Ammon's horn (tissue), 1 donor: ENCODE data around the gene COX14.
"Not testable (repeated sequence)": the region's sequence is repeated elsewhere in the genome, so short reads cannot be mapped to it uniquely, and the experiment has no call there.

Source experiments
- DNase-seq: peaks from one replicate; pipeline ENCODE4 v3.0.0-alpha.2; 2016; ENCODE audit warnings: low spot score

Gene COX14

DNA sequence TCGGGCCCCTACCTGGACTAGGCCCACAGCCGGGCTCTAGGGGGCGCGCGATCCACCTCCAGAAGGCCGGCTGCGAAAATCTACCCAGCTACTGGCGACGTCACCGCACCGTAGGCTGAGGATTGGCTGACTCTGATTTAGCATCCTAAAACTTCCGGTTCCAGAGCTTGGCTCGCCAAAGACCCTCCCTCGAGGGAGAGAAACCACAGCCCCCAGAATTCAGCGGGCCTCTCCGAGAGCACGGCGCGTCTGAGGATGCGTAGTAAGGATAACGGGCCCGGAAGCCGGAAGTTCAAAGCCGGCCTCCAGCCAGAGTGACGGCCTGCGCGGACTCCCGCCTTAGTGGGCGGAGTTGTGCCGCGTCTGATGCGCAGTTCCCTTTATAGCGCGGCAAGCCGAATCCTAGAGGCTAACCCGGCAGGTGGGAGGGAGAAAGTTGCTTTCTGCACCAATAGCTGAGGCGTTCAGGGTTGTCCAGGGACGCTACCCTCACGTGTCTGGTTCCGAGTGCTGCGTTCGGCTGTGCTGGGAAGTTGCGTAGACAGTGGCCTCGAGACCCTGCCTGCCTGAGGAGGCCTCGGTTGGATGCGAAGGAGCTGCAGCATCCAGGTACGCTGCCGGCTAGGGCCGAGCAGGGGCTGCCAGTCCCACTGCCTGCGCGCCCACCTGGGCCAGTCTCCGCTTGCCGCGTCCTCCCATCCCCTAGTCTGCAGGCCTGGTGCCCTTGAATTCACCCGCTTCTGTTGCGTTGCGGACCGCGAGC lies at the start of gene COX14:
Gene COX14, plus strand, starts transcription at position 544 of the 763 bp plus-strand sequence. CDS start 7,808 bp downstream, outside the sequence.
- peak; percentile 99 for DNase-seq

DNA sequence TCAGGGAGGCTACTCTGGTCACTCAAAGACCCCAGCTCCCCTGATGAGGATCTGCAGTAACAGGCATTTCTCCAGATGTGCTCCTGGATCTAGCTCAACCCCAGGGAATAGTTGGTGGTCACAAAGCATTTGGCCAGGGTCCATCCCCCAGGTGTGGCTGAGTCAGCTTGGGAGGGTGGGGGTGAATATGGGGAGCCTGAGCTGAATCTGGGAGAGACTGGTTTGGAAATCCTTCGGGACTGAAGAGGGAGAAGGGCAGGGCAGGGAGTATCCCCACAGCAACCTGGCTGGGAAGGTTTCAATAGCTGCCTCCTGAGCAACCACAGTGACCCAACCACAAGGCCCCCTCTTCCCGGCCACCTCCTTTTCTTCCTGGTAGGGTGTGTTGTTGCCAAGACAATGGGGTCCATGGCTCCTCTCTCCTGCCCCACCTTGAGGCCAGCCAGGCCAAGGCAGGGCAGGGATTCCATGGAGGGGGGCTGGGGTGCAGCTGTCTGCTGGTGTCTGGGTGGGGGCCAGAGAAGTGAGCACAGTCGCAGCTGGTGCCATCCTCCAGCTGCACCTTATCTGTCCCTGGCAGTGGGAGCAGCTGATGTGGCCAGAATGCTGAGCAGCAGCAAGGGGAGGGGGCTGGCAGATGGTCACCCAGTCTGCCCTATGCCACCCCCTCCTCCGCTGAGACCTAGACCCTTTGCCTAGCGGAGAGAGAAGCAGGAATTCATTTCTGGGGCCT lies 49.1 kb upstream of the COX14 start:
- peak; percentile 75 for DNase-seq

DNA sequence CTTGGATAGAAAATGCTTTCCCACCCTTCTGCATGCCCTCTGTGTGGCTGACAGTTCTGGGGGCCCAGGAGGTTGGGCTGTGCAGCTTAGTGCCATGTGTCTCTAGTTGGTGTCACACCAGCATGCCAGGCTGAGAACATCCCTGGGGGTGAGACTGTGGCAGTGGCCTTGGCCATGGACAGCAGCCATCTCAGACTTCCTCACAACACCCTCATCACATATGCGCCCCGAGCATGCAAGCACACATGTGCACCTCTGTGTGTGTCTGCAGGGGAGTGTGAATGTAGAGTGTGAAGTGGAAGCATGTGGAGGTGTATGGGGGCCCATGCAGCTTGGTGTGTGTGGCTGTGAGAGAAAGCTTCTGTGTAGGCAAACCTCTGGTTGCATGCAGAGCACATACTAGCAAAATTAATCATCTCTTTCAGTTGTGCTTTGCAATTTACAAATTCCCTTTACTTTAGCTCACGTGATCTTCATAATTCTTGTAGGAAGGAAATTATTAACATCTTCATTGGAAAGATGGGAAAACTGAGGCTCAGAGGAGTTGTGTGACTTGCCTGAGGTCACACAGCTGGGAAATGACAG lies 46.2 kb upstream of the COX14 start:
- DNase-seq = no peak

DNA sequence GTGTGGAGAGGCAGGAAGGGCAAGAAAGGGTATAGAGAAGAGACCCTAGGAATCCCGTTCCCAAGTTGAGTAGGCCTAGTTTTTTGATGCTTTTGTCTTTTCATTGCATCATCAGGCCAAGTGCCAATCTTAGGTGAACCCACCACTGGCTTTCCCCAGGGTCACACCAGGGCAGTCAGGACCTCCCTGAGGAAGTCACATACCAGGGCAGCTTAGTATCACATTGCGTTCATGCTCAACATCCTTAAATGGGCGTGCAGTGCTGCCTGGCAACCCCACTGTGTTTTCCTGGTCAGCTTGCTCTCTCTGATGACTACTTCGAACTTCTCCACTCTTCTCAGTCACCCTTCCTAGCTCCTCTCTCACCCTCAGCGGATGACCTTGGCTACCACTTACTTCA lies 45.6 kb upstream of the COX14 start:
- no peak for DNase-seq

DNA sequence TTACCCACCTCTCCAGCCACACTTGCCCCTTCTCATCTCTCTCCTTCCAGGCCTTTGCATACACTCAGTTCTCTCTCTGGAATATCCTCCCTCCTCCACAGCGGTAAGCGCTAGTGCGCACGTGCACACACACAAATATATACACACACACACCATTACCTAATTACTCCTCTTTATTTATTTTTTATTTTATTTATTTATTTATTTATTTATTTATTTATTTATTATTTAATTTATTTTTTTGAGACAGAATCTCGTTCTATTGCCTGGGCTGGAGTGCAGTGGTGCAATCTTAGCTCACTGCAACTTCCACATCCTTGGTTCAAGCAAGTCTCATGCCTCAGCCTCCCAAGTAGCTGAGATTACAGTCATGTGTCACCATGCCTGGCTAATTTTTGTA lies 43.0 kb upstream of the COX14 start:
- no peak for DNase-seq

DNA sequence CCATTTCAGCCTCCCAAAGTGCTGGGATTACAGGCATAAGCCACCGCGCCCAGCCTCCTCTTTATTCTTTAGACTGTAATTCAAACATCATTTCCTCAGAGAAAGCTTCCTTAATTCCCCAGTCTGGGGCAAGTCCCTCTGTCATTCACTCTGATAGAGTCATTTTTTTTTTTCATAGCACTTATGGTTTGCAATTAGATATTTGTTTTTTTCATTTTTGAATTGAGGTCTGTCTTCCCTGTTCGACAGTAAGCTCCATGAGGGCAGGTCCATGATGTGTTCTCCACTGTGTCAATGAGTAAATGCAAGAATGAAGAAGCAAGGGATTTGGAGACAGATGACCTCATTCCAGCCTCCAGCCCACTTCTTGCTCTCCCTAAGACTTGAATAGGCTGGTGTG lies 42.5 kb upstream of the COX14 start:
- no peak for DNase-seq

DNA sequence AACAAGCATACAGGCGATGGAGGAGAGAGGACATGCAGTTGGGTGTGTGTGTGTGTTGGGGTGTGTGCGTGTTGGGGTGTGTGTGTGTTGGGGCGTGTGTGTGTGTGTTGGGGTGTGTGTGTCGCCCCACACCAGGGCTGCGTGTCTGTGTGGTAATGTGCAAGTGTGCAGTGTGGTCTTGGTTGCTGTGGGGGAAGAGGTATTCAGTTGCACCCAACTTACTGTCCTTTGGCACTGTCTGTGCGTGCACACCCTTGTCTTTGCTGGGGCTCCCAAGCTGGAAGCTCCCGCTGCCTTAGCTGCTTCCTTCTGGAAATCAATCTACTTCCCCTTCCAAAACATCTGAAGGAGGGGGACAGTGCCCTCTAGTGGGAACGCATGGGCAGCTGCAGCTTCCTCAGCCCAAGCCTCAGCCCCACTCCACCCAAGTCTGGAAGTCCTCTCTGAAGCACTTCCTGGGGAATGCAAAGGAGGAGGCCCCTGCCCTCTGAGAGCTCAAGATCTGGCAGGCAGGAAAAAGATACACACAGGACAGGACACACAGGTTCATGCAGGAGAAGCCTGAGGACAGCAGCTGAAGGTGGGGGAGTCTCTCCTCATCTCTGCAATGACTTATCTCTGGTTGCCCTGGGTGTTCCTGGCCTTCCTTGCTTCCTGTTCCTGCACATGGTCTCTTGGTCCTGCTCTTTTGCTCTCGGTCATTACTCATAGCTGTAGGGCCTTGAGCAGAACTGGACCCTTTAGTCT lies 41.5 kb upstream of the COX14 start:
- DNase-seq = peak; percentile 91

DNA sequence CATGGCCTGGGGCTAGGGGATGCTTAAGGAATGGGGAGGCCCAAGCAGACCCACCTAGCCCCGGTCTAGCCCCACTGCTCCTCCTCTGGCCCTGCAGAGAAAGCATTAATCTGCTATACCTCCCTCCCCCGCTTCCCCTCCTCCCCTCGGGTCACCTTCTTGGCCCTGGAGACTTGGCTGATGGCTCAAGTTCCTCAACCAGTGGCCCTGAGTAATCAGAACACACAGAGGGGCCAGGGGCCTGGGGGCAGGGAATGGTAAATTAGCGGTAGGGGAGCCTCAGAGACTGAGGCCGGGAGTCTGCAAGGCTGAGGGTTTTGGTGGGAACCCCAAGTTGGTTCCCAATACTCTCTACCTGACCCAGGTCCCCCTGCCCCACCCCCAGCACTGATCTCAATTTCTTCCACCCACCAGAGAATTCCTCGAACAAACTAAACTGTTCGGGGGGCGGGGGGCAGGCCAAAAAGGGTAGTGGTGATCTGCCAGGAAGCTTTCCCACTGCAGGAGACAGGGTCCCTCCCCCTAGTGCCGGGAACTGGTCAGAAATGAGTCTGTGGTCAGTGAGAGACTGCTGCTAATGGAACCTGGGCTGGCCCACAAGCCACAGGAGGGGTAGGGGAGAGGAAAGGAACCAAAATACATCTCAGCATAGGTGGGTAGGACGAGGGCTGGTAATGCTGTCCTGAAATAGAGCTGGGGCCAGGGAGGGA lies 39.7 kb upstream of the COX14 start:
- DNase-seq = no peak

DNA sequence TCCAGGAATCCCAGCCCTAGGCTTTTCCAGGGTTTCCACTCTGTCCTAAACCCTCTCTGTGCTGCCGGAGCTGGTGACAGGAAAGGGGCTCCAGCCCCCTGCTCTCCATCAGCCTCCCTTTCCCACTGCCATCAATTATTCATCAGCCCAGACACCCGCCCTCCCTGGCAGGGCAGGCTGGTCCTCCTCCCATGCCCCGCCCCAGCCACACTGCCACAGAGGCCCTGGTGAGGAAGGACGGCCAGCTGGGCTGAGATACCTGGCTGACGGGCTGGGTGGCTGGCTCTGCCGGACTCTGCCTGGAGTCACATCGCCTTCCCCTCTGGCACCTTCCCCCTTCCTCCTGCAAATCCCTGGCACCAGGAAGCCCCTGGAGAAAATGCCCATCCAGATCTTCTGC lies 38.8 kb upstream of the COX14 start:
- no peak for DNase-seq

DNA sequence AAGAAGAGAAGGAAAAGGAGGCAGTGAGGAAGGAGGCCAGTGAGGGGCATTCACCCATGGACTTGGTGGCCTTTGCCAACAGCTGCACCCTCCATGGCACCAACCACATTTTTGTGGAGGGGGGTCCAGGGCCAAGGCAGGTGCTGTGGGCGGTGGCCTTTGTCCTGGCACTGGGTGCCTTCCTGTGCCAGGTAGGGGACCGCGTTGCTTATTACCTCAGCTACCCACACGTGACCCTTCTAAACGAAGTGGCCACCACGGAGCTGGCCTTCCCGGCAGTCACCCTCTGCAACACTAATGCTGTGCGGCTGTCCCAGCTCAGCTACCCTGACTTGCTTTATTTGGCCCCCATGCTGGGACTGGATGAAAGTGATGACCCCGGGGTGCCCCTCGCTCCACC lies 38.3 kb upstream of the COX14 start:
- no peak for DNase-seq

DNA sequence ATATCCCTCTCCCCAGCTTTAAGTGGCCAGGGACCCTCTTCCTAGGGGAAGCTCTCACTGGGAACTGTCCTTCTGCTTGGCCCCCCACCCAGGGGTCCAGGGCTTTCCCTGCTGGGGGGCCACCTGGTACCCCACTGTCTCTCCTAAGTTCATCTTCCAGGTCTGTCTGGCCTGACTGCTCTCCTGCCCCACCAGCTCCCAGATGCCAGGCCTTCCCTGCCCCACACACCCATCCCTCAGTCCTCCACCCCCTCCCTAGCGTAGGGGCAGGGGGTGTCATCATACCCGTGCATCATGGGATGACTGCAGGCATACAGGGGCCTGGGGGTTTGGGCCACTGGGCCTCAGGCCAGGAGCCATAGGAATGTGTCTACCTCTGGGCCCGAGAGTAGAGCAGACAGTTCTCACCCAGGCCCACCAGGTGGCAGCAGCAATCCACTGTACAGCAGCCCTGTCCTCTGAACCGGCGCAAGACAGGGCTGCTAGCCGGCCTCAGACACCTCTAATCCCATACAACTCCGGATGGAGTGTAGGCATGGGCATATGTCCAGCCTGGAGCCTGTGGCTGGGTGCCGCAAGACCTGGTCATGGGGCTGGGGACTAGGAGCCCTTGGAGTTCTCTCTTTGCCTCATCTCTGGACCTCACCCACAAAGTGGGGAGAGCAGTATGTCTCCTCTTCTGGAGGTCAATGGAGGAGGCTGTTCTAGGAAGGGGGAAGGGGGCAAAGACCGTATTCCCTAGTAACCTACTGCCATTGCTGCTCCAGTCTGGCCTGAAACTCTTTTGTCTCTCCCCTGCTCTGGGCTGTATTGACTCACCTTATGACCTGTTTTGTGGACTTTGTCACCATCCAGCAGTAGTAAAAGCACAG lies 36.9 kb upstream of the COX14 start:
- DNase-seq = peak; percentile 91

DNA sequence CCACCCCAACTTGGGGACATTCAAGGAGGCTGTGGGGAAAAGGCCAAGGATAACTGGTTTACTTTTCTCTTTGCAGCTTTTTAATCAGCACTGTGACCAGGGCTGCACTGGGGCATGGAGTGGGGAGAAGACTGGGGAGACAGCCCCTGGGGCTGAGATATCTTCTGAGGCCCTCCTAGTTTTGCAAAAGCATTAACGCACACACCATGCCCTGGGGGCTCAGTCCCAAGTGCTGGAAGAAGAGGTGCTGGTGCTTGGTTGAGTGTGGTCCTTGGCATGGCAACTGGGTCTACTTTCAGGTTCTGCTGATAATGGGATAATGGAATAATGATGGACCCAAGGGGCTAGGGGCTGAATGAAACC lies 36.2 kb upstream of the COX14 start:
- no peak for DNase-seq

DNA sequence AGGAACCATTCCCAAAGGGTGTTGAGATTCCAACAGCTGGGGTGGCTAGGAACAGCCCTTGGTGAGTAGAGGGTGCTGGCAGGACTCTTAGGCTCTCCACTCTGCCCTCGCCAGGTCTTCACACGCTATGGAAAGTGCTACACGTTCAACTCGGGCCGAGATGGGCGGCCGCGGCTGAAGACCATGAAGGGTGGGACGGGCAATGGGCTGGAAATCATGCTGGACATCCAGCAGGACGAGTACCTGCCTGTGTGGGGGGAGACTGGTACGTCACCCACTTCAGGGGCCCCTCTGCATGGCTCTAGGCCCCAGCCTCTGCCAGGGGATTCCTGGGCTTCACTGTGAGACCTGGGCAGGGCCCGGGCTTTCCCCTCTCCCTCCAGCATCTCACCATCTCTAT lies 34.9 kb upstream of the COX14 start:
- DNase-seq = no peak

DNA sequence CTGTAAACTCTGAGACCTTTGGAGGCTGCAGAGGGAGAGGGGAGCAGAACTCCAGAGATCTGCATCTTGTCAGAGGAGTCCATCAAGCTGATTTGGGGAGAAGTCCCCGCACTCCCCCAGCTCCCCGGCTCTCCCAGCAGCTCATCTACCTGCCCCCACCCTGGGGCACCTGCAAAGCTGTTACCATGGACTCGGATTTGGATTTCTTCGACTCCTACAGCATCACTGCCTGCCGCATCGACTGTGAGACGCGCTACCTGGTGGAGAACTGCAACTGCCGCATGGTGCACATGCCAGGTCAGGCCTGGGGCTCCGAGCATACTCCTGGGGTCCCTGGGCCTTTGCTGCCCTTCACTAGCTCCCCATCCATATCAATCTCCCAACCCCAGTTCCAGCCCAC lies 33.8 kb upstream of the COX14 start:
- DNase-seq = no peak

DNA sequence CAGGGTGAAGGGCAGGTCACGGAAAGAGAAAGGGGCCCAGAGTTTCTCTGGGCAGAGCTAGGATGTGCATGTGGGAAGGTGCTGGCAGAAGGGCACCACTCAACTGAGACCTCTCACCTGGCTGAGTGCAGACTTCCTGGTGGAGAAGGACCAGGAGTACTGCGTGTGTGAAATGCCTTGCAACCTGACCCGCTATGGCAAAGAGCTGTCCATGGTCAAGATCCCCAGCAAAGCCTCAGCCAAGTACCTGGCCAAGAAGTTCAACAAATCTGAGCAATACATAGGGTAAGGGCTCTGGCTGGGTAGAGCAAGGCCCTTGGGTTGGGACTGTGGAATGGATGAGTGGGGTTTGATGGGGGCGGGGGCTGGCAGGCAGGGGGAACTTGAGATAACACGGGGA lies 32.3 kb upstream of the COX14 start:
- DNase-seq = no peak

DNA sequence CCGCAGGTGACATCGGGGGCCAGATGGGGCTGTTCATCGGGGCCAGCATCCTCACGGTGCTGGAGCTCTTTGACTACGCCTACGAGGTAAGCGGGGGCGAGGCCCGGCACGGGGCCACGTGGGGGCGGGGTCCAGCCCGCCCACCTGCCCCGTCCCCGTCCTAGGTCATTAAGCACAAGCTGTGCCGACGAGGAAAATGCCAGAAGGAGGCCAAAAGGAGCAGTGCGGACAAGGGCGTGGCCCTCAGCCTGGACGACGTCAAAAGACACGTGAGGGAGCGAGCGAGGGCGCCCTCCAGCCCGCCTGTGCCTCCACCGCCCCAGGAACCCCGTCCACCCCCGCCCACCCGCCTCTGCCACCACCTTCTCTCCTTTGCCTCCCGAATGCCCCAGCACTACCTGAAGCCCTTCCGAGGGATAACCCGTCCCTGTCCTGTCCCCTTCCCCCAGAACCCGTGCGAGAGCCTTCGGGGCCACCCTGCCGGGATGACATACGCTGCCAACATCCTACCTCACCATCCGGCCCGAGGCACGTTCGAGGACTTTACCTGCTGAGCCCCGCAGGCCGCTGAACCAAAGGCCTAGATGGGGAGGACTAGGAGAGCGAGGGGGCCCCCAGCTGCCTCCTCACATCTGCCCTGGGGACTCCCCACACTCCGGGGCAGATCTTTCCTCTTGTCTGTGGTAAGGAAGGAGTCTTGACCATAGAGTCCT lies 30.8 kb upstream of the COX14 start:
- DNase-seq = no peak

DNA sequence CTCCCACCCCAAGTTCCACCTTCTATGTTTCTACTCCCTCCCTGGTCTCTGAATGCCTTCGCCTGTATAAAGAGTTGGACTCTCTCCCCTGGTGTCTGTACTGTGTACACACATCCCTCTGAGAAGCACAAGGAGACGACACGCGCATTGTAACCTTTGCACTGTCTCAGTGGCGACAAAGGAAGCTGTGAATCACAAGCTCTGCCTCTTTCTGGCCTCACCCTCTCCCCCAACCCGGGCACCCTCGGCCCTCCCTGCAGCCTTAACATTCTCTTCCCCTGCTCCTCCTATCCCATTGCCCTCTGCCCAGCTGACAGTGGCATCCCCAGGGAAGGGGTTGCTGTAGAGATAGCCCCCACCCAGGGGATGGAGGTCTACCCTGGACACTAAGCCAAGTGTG lies 29.4 kb upstream of the COX14 start:
- no peak for DNase-seq

DNA sequence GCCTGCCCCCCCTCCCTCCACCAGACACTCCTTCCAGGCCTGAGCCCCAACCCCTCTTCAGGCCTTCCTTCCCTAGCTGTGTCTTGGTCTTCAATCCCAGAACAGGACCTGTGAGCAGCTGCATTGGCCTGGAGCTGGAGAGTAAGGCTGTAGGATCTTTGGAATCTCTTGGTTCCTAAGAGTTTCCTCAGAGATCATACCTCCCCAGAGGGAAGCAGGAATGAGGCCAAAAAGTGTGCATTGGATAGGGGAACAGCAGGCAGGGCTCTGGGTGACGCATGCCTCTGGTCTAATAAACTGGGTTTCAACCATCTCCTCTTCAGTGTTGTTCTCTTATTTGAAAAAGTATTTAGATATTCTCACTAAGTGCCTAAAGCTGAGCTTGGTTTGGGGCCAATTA lies 28.7 kb upstream of the COX14 start:
- DNase-seq = no peak

DNA sequence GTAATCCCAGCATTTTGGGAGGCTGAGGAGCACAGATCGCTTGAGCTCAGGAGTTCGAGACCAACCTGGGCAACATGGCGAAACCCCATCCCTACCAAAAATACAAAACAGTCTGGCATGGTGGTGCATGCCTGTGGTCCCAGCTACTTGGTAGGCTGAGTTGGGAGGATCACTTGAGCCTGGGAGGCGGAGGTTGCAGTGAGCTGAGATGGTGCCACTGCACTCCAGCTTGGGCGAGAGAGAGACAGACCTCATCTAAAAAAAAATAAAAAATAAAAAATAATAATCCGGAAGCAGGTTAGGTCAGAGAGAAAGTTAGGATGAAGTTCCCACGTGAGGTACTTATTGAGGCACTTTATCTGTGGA lies 27.6 kb upstream of the COX14 start:
- not testable (repeated sequence) for DNase-seq
